GM23338 (cell line): ENCODE data around the gene ZPLD1. TPM values are rescaled to one million over a fixed set of nuclear protein-coding genes. Genes with fewer than 3 reads are reported as not detected.

Experiments used
- ATAC-seq: fragments of 200-7000 bp; cut with Tn5 transposase; 3 replicates; pipeline ENCODE4 v1.9.1; 2020
- DNase-seq: peaks from one replicate; pipeline ENCODE4 v3.0.0-alpha.2; 2015; ENCODE audit warnings: low spot score
- H2AFZ ChIP-seq: fragments of 200-600 bp; sonication (generic); 2 replicates; pipeline ENCODE4 v1.8.0; 2016; ENCODE audit warnings: antibody characterized with exemption, mild to moderate bottlenecking, moderate library complexity
- H3F3A ChIP-seq: fragments of 200-600 bp; sonication (generic); replicated peaks from 2 replicates; pipeline ENCODE4 v1.8.0; 2017; ENCODE audit warnings: antibody characterized with exemption, mixed run types, low read depth
- H3K27ac ChIP-seq: fragments of 200-600 bp; sonication (generic); 2 replicates; pipeline ENCODE4 v1.6.1; 2016; ENCODE audit warnings: low read depth
- H3K27me3 ChIP-seq: fragments of 200-600 bp; sonication (generic); 2 replicates; pipeline ENCODE4 v1.8.0; 2016; ENCODE audit warnings: mild to moderate bottlenecking, mixed run types, moderate library complexity; ENCODE audit not compliant: insufficient read depth
- H3K36me3 ChIP-seq: fragments of 200-600 bp; sonication (generic); 2 replicates; pipeline ENCODE4 v1.8.0; 2016; ENCODE audit warnings: mild to moderate bottlenecking; ENCODE audit not compliant: insufficient read depth
- H3K4me1 ChIP-seq: fragments of 200-600 bp; sonication (generic); 2 replicates; pipeline ENCODE4 v1.8.0; 2016; ENCODE audit warnings: mild to moderate bottlenecking, moderate library complexity; ENCODE audit not compliant: insufficient read depth
- H3K4me2 ChIP-seq: fragments of 200-600 bp; sonication (generic); 2 replicates; pipeline ENCODE4 v1.7.1; 2017; ENCODE audit warnings: mixed run types
- H3K4me3 ChIP-seq: fragments of 200-600 bp; sonication (generic); 2 replicates; pipeline ENCODE4 v1.6.1; 2016; ENCODE audit warnings: mixed run types
- H3K79me2 ChIP-seq: fragments of 200-600 bp; sonication (generic); replicated peaks from 2 replicates; pipeline ENCODE4 v1.8.0; 2017; ENCODE audit warnings: mild to moderate bottlenecking; ENCODE audit not compliant: insufficient read depth
- H3K9me2 ChIP-seq: fragments of 200-600 bp; sonication (generic); 2 replicates; pipeline ENCODE4 v1.8.0; 2017; ENCODE audit not compliant: insufficient read depth
- H4K20me1 ChIP-seq: fragments of 200-600 bp; sonication (generic); replicated peaks from 2 replicates; pipeline ENCODE4 v1.8.0; 2017; ENCODE audit warnings: mild to moderate bottlenecking; ENCODE audit not compliant: insufficient read depth
- H3K27ac Mint-ChIP-seq: 2 replicates; pipeline ENCODE4 v1.8.0; 2020; ENCODE audit warnings: inconsistent platforms, mild to moderate bottlenecking, moderate library complexity, mixed read lengths
- H3K27me3 Mint-ChIP-seq: 3 replicates; pipeline ENCODE4 v1.8.0; 2022; ENCODE audit warnings: low read depth, mild to moderate bottlenecking, moderate library complexity, mixed read lengths, inconsistent platforms; ENCODE audit not compliant: insufficient read depth, poor library complexity
- H3K36me3 Mint-ChIP-seq: 3 replicates; pipeline ENCODE4 v1.8.0; 2021; ENCODE audit warnings: low read depth, mild to moderate bottlenecking, inconsistent platforms, moderate library complexity, mixed read lengths
- H3K4me1 Mint-ChIP-seq: 3 replicates; pipeline ENCODE4 v1.8.0; 2020; ENCODE audit warnings: mild to moderate bottlenecking, inconsistent platforms, mixed read lengths
- H3K4me3 Mint-ChIP-seq: 3 replicates; pipeline ENCODE4 v1.8.0; 2021; ENCODE audit warnings: moderate library complexity, mild to moderate bottlenecking, inconsistent platforms, mixed read lengths
- H3K9me3 Mint-ChIP-seq: 3 replicates; pipeline ENCODE4 v1.8.0; 2020; ENCODE audit warnings: moderate library complexity, mild to moderate bottlenecking, inconsistent platforms, mixed read lengths
- CTCF ChIP-seq, 2 experiments: fragments of 200-600 bp in 1 of 2; sonication (generic) in 1 of 2; conservative IDR thresholded peaks; 2 replicates each; pipeline versions ENCODE4 v1.5.1 to v1.6.1; 2016 to 2017; ENCODE audit warnings: antibody characterized with exemption in 2 of 2, low read depth in 2 of 2, mild to moderate bottlenecking in 2 of 2, moderate library complexity in 1 of 2
- ETS1 ChIP-seq: IDR thresholded peaks from 2 replicates; pipeline ENCODE4 v1.6.1; 2016; ENCODE audit warnings: antibody characterized with exemption
- EZH2phosphoT487 ChIP-seq: fragments of 200-600 bp; sonication (generic); IDR thresholded peaks from one replicate; pipeline ENCODE4 v1.8.1; 2018; ENCODE audit warnings: antibody characterized with exemption; ENCODE audit not compliant: unreplicated experiment
- JUNB ChIP-seq: IDR thresholded peaks from one replicate; pipeline ENCODE4 v1.6.1; 2016; ENCODE audit warnings: antibody characterized with exemption; ENCODE audit not compliant: unreplicated experiment
- NANOG ChIP-seq: IDR thresholded peaks from 2 replicates; pipeline ENCODE4 v1.6.1; 2016; ENCODE audit warnings: antibody characterized with exemption, borderline replicate concordance
- POLR2AphosphoS5 ChIP-seq: IDR thresholded peaks from 2 replicates; pipeline ENCODE4 v1.6.1; 2016; ENCODE audit warnings: antibody characterized with exemption, low read depth
- REST ChIP-seq: IDR thresholded peaks from one replicate; pipeline ENCODE4 v1.6.1; 2018; ENCODE audit warnings: antibody characterized with exemption; ENCODE audit not compliant: unreplicated experiment
- ZNF331 ChIP-seq: fragments of 250-450 bp; sonication (Bioruptor Pico); IDR thresholded peaks from 2 replicates; pipeline ENCODE4 v1.5.0; 2020; ENCODE audit warnings: low read depth, mild to moderate bottlenecking, moderate library complexity
- polyA plus RNA-seq: library from polyadenylated mRNA; unstranded; fragments of >200 nt; fragmentation: Nextera tagmentation; extraction: Ambion mirVana; gene quantifications from 2 replicates; pipeline ENCODE4 v1.2.1, GENCODE V29; 2016
- total RNA-seq: library from RNA; depleted of rRNA; stranded (reverse); fragments of >200 nt; shearing (Covaris generic); gene quantifications from 2 replicates; pipeline ENCODE4 v1.2.3, GENCODE V29; 2014

ZPLD1 gene
- total and polyA plus RNA-seq, 2 experiments from 2014 or later: not detected

- H3K4me1 ChIP-seq: no peaks in the 10 kb centered on the region
- no peaks in the 10 kb centered on the region for H3K9me3 Mint-ChIP-seq
- H3K79me2 ChIP-seq: no peaks in the 10 kb centered on the region
- H3F3A ChIP-seq: no peaks in the 10 kb centered on the region
- ATAC-seq: no peak
- no peaks in the 10 kb centered on the region for H3K27me3 ChIP-seq
- H3K27ac ChIP-seq: no peak overlapping the region
- no peak overlapping the region for H2AFZ ChIP-seq
- H3K4me3 ChIP-seq: no peak overlapping the region
- DNase-seq: no peak
- no peak overlapping the region for H3K4me2 ChIP-seq
- TF ChIP-seq CTCF (conservative IDR thresholded peaks at IDR 0.05; ENCODE audit: low read depth in 2 of 2) (no peak), POLR2AphosphoS5 (no peak), JUNB (no peak), ETS1 (no peak), ZNF331 (CRISPR knock-in tag) (no peak), NANOG (no peak)
- H3K4me1 Mint-ChIP-seq: peaks cover under 1% of the 10 kb centered on the region; the same call in 1 of the 3 replicates
- no peak overlapping the region for H3K27ac Mint-ChIP-seq
- H3K9me2 ChIP-seq: no peaks in the 10 kb centered on the region
- no peaks in the 10 kb centered on the region for H4K20me1 ChIP-seq
- no peaks in the 10 kb centered on the region for H3K27me3 Mint-ChIP-seq
- no peak overlapping the region for H3K4me3 Mint-ChIP-seq
- H3K36me3 Mint-ChIP-seq: no peaks in the 10 kb centered on the region
- H3K36me3 ChIP-seq: no peaks in the 10 kb centered on the region
Measured at GRCh38 chr3:102454181-102454580, 19.4 kb downstream of the ZPLD1 start.

- H3K9me2 ChIP-seq: no peaks in the 10 kb centered on the region
- no peaks in the 10 kb centered on the region for H3K4me1 ChIP-seq
- no peak overlapping the region for H3K4me3 ChIP-seq
- Mint-ChIP-seq H3K4me3 (no peak overlapping the region), H3K9me3 (no peaks in the 10 kb centered on the region), H3K27me3 (no peaks in the 10 kb centered on the region), H3K27ac (no peak overlapping the region), H3K4me1 (no peaks in the 10 kb centered on the region), H3K36me3 (no peaks in the 10 kb centered on the region)
- H4K20me1 ChIP-seq: no peaks in the 10 kb centered on the region
- H3K27ac ChIP-seq: no peak overlapping the region
- H3K36me3 ChIP-seq: no peaks in the 10 kb centered on the region
- no peaks in the 10 kb centered on the region for H3F3A ChIP-seq
- no peaks in the 10 kb centered on the region for H3K79me2 ChIP-seq
- no peak overlapping the region for H2AFZ ChIP-seq
- no peak for ATAC-seq
- no peak overlapping the region for H3K4me2 ChIP-seq
- no peaks in the 10 kb centered on the region for H3K27me3 ChIP-seq
- DNase-seq: no peak
- no peak for TF ChIP-seq JUNB
- TF ChIP-seq NANOG: no peak
- TF ChIP-seq ETS1: no peak
- TF ChIP-seq EZH2phosphoT487: no peak
- TF ChIP-seq REST: no peak
Measured at GRCh38 chr3:102457644-102458043, 22.8 kb downstream of the ZPLD1 start.
